HEK293 (cell line): ENCODE data around the gene SELENOP.

Experiments used
- CTCF ChIA-PET: fragments of 350-600 bp; formaldehyde crosslinking; extraction: SDS; loops from one replicate; lab custom pipeline; 2021; ENCODE audit warnings: antibody characterized with exemption; lab: Yijun Ruan, JAX
- POLR2A ChIA-PET: fragments of 300-600 bp; formaldehyde crosslinking; extraction: SDS; loops from one replicate; lab custom pipeline; 2020; ENCODE audit warnings: antibody characterized with exemption, inconsistent platforms; lab: Yijun Ruan, JAX
- H3K27ac ChIP-seq: fragments of 200-500 bp; sonication (Bioruptor generic); 2 replicates; pipeline ENCODE4 v1.5.1; 2014; ENCODE audit warnings: low read depth, low read length, control low read depth, inconsistent platforms; ENCODE audit errors: extremely low read depth
- H3K36me3 ChIP-seq, 2 experiments: fragments of 200-500 bp in 1 of 2; sonication (Bioruptor generic) in 1 of 2; 1 replicate in 1 of 2; 2 replicates in 1 of 2; pipeline ENCODE4 v1.5.1; 2014 to 2017; ENCODE audit warnings: inconsistent platforms in 2 of 2, low read length in 2 of 2; ENCODE audit not compliant: control insufficient read depth in 2 of 2, insufficient read depth in 1 of 2
- H3K4me1 ChIP-seq: fragments of 200-500 bp; sonication (Bioruptor generic); 2 replicates; pipeline ENCODE4 v1.5.1; 2014; ENCODE audit warnings: mild to moderate bottlenecking, low read length, inconsistent platforms; ENCODE audit not compliant: control insufficient read depth, insufficient read depth
- H3K4me3 ChIP-seq: 2 replicates; pipeline ENCODE4 v1.5.1; 2011; ENCODE audit warnings: low read depth, mild to moderate bottlenecking, control low read depth, low read length, moderate library complexity
- H3K9me3 ChIP-seq: fragments of 200-500 bp; sonication (Bioruptor generic); 2 replicates; pipeline ENCODE4 v1.5.1; 2014; ENCODE audit warnings: low read depth, low read length, inconsistent platforms; ENCODE audit not compliant: control insufficient read depth, insufficient read depth
- IKZF3 ChIP-seq: fragments of 450-650 bp; IDR thresholded peaks from 2 replicates; pipeline ENCODE4 v1.5.0; 2018; ENCODE audit warnings: missing biosample characterization, mild to moderate bottlenecking, missing genetic modification characterization, moderate library complexity
- KLF16 ChIP-seq: fragments of 450-650 bp; formaldehyde crosslinking; IDR thresholded peaks from 2 replicates; pipeline ENCODE4 v1.5.1; 2017; ENCODE audit warnings: missing biosample characterization, missing genetic modification characterization
- MEIS1 ChIP-seq: sonication (generic); formaldehyde crosslinking; IDR thresholded peaks from 2 replicates; pipeline ENCODE4 v1.8.1; 2022; ENCODE audit warnings: missing genetic modification reagents, mild to moderate bottlenecking, borderline replicate concordance
- OSR2 ChIP-seq: fragments of 450-650 bp; formaldehyde crosslinking; IDR thresholded peaks from 2 replicates; pipeline ENCODE4 v1.5.1; 2016; ENCODE audit warnings: missing biosample characterization, missing genetic modification characterization
- YY2 ChIP-seq: fragments of 450-650 bp; formaldehyde crosslinking; IDR thresholded peaks from 2 replicates; pipeline ENCODE4 v1.5.1; 2016; ENCODE audit warnings: missing biosample characterization, missing genetic modification characterization
- ZBTB1 ChIP-seq: fragments of 450-650 bp; formaldehyde crosslinking; IDR thresholded peaks from 2 replicates; pipeline ENCODE4 v1.5.1; 2016; ENCODE audit warnings: missing biosample characterization, missing genetic modification characterization
- ZBTB20 ChIP-seq: fragments of 450-650 bp; formaldehyde crosslinking; IDR thresholded peaks from 2 replicates; pipeline ENCODE4 v1.5.1; 2016; ENCODE audit warnings: missing biosample characterization, missing genetic modification characterization
- ZBTB21 ChIP-seq: fragments of 450-650 bp; formaldehyde crosslinking; IDR thresholded peaks from 2 replicates; pipeline ENCODE4 v1.5.1; 2017; ENCODE audit warnings: missing biosample characterization, missing genetic modification characterization
- ZNF112 ChIP-seq: fragments of 450-650 bp; formaldehyde crosslinking; IDR thresholded peaks from 2 replicates; pipeline ENCODE4 v1.5.0; 2017; ENCODE audit warnings: missing biosample characterization, missing genetic modification characterization
- ZNF140 ChIP-seq: fragments of 450-650 bp; formaldehyde crosslinking; IDR thresholded peaks from 2 replicates; pipeline ENCODE4 v1.5.1; 2016; ENCODE audit warnings: missing biosample characterization, missing genetic modification characterization
- ZNF155 ChIP-seq: fragments of 450-650 bp; formaldehyde crosslinking; IDR thresholded peaks from 2 replicates; pipeline ENCODE4 v1.5.1; 2016; ENCODE audit warnings: missing biosample characterization, missing genetic modification characterization
- ZNF175 ChIP-seq: fragments of 450-650 bp; formaldehyde crosslinking; IDR thresholded peaks from 2 replicates; pipeline ENCODE4 v1.5.1; 2016; ENCODE audit warnings: missing biosample characterization, missing genetic modification characterization
- ZNF211 ChIP-seq: fragments of 450-650 bp; formaldehyde crosslinking; IDR thresholded peaks from 2 replicates; pipeline ENCODE4 v1.5.1; 2016; ENCODE audit warnings: low read depth, missing biosample characterization, missing genetic modification characterization
- ZNF239 ChIP-seq: fragments of 450-650 bp; formaldehyde crosslinking; IDR thresholded peaks from 2 replicates; pipeline ENCODE4 v1.5.1; 2016; ENCODE audit warnings: missing biosample characterization, missing genetic modification characterization
- ZNF391 ChIP-seq: fragments of 450-650 bp; formaldehyde crosslinking; IDR thresholded peaks from 2 replicates; pipeline ENCODE4 v1.5.1; 2016; ENCODE audit warnings: low read depth, missing biosample characterization, missing genetic modification characterization, borderline replicate concordance
- ZNF510 ChIP-seq: fragments of 450-650 bp; formaldehyde crosslinking; IDR thresholded peaks from 2 replicates; pipeline ENCODE4 v1.5.1; 2018; ENCODE audit warnings: mild to moderate bottlenecking, missing genetic modification characterization, missing biosample characterization; ENCODE audit not compliant: insufficient replicate concordance
- ZNF561 ChIP-seq: fragments of 450-650 bp; IDR thresholded peaks from 2 replicates; pipeline ENCODE4 v1.5.1; 2018; ENCODE audit warnings: missing biosample characterization, missing genetic modification characterization, borderline replicate concordance
- ZNF658 ChIP-seq: fragments of 450-650 bp; formaldehyde crosslinking; IDR thresholded peaks from 2 replicates; pipeline ENCODE4; 2016; ENCODE audit warnings: missing biosample characterization, missing genetic modification characterization
- ZNF792 ChIP-seq: fragments of 450-650 bp; formaldehyde crosslinking; IDR thresholded peaks from 2 replicates; pipeline ENCODE4 v1.5.1; 2016; ENCODE audit warnings: missing biosample characterization, missing genetic modification characterization
- TF ChIP-seq, protein P1 (sequence below): fragments of 450-650 bp; formaldehyde crosslinking; IDR thresholded peaks from 2 replicates; pipeline ENCODE4 v1.5.1; 2016; ENCODE audit warnings: missing biosample characterization, missing genetic modification characterization
- TF ChIP-seq, protein P2 (sequence below): fragments of 450-650 bp; formaldehyde crosslinking; IDR thresholded peaks from 2 replicates; pipeline ENCODE4 v1.5.1; 2017; ENCODE audit warnings: missing biosample characterization, missing genetic modification characterization
- TF ChIP-seq, protein P3 (sequence below): fragments of 450-650 bp; formaldehyde crosslinking; IDR thresholded peaks from 2 replicates; pipeline ENCODE4 v1.5.1; 2016; ENCODE audit warnings: missing biosample characterization, missing genetic modification characterization
- TF ChIP-seq, protein P4 (sequence below): fragments of 450-650 bp; formaldehyde crosslinking; IDR thresholded peaks from 2 replicates; pipeline ENCODE4 v1.5.1; 2016; ENCODE audit warnings: missing biosample characterization, missing genetic modification characterization

Gene SELENOP

DNA sequence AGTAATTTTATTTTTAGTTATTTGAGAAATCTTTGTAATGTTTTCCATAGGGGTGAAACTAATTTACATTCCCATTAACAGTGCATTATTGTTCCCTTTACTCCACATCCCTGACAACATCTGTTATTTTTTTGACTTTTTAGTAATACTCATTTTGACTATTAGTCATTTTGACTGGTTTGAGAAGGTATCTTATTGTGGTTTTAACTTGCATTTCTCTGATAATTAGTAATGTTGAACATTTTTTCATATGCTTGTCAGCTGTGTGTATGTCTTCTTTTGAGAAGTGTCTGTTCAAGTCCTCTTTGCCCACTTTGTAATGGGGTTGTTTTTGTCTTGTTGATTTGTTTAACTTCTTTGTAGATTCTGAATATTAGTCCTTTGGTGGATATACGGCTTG, 27.6 kb downstream of the SELENOP start (continued):
- TF ChIP-seq IKZF3 (tag by site-specific recombination) (no peak), ZNF239 (tag by site-specific recombination) (no peak), ZNF175 (tag by site-specific recombination) (no peak), ZNF658 (tag by site-specific recombination) (no peak), ZNF510 (tag by site-specific recombination) (no peak), ZNF211 (tag by site-specific recombination) (no peak), ZNF112 (no peak), ZBTB20 (tag by site-specific recombination) (no peak), ZNF391 (tag by site-specific recombination) (no peak), ZNF155 (tag by site-specific recombination) (no peak), ZNF792 (no peak), KLF16 (no peak), YY2 (no peak)
- TF ChIP-seq, protein P1, sequence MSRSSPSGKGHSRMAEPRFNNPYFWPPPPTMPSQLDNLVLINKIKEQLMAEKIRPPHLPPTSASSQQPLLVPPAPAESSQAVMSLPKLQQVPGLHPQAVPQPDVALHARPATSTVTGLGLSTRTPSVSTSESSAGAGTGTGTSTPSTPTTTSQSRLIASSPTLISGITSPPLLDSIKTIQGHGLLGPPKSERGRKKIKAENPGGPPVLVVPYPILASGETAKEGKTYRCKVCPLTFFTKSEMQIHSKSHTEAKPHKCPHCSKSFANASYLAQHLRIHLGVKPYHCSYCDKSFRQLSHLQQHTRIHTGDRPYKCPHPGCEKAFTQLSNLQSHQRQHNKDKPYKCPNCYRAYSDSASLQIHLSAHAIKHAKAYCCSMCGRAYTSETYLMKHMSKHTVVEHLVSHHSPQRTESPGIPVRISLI (tag by site-specific recombination) = no peak
- TF ChIP-seq, protein P2, sequence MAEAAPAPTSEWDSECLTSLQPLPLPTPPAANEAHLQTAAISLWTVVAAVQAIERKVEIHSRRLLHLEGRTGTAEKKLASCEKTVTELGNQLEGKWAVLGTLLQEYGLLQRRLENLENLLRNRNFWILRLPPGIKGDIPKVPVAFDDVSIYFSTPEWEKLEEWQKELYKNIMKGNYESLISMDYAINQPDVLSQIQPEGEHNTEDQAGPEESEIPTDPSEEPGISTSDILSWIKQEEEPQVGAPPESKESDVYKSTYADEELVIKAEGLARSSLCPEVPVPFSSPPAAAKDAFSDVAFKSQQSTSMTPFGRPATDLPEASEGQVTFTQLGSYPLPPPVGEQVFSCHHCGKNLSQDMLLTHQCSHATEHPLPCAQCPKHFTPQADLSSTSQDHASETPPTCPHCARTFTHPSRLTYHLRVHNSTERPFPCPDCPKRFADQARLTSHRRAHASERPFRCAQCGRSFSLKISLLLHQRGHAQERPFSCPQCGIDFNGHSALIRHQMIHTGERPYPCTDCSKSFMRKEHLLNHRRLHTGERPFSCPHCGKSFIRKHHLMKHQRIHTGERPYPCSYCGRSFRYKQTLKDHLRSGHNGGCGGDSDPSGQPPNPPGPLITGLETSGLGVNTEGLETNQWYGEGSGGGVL = no peak

DNA sequence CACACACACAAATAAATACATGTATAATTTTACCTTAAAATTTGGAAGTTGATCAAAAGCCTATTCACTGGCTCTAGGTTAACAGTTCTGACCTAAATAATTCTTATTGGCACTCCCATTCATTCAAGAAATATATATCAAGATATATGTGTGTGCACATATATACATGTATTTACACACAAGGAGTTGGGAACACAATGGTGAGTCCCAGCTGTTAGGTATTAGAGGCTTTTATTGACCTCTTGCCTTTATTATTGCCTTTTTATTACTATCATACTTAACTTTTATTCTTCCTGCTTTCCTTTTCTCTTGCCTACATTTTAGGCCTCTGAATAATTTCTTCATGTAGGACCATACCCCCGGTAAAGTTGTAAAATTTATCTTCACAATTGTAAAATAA, 30.1 kb downstream of the SELENOP start:
- no peak overlapping the region for H3K27ac ChIP-seq
- POLR2A ChIA-PET = no interaction called here
- no peaks in the 10 kb centered on the region for H3K36me3 ChIP-seq
- no peaks in the 10 kb centered on the region; the same call in 1 of the 2 replicates for H3K4me1 ChIP-seq
- no peak overlapping the region for H3K4me3 ChIP-seq
- TF ChIP-seq ZNF561 (tag by site-specific recombination) = no peak
- TF ChIP-seq, protein P3, sequence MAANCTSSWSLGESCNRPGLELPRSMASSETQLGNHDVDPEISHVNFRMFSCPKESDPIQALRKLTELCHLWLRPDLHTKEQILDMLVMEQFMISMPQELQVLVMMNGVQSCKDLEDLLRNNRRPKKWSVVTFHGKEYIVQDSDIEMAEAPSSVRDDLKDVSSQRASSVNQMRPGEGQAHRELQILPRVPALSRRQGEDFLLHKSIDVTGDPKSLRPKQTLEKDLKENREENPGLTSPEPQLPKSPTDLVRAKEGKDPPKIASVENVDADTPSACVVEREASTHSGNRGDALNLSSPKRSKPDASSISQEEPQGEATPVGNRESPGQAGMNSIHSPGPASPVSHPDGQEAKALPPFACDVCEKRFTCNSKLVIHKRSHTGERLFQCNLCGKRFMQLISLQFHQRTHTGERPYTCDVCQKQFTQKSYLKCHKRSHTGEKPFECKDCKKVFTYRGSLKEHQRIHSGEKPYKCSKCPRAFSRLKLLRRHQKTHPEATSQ (tag by site-specific recombination) = no peak
- TF ChIP-seq ZBTB21 (tag by site-specific recombination) = no peak
- no peak for TF ChIP-seq OSR2 (tag by site-specific recombination)
- TF ChIP-seq, protein P4, sequence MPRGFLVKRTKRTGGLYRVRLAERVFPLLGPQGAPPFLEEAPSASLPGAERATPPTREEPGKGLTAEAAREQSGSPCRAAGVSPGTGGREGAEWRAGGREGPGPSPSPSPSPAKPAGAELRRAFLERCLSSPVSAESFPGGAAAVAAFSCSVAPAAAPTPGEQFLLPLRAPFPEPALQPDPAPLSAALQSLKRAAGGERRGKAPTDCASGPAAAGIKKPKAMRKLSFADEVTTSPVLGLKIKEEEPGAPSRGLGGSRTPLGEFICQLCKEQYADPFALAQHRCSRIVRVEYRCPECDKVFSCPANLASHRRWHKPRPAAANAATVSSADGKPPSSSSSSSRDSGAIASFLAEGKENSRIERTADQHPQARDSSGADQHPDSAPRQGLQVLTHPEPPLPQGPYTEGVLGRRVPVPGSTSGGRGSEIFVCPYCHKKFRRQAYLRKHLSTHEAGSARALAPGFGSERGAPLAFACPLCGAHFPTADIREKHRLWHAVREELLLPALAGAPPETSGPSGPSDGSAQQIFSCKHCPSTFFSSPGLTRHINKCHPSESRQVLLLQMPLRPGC (tag by site-specific recombination) = no peak
- no peak for TF ChIP-seq ZNF140
- no peak for TF ChIP-seq ZBTB1 (tag by site-specific recombination)
- TF ChIP-seq MEIS1 (CRISPR knock-in tag) = no peak
- H3K9me3 ChIP-seq = no peaks in the 10 kb centered on the region; the same call in 1 of the 2 replicates
- CTCF ChIA-PET = interaction anchor here (1.5 kb wide), 2 partner anchors 36 to 925 kb away, joined by 3 to 4 read pairs; no protein-coding TSS in a partner anchor
